CD4-positive, alpha-beta T cell (primary cell): Measurements from ENCODE around the gene LRRC74A. TPM values are rescaled to one million over a fixed set of nuclear protein-coding genes. Genes with fewer than 3 reads are reported as not detected.

Experiments used
- ATAC-seq: fragments of 200-7000 bp; cut with Tn5 transposase; one replicate; pipeline ENCODE4 v1.10.0; 2022; ENCODE audit warnings: mild to moderate bottlenecking; ENCODE audit not compliant: poor library complexity
- CTCF ChIA-PET: fragments of 350-600 bp; sonication (Branson Sonifier 250); formaldehyde crosslinking; loops from one replicate; lab custom pipeline; 2021; ENCODE audit warnings: antibody characterized with exemption, inconsistent platforms; lab: Charles Lee
- POLR2A ChIA-PET: fragments of 350-600 bp; sonication (Branson Sonifier 250); formaldehyde crosslinking; loops from one replicate; lab custom pipeline; 2021; ENCODE audit warnings: antibody characterized with exemption, inconsistent platforms; lab: Charles Lee
- DNase-seq, 14 experiments: peaks; one replicate each; pipeline ENCODE4 v3.0.0-alpha.2; 2013 to 2020; ENCODE audit warnings: mixed read lengths in 2 of 14
- H3K27ac ChIP-seq, 2 donors: one replicate each; pipeline versions ENCODE4 v1.5.1 to v1.7.0; 2013; ENCODE audit warnings: low read length in 2 of 2, low read depth in 1 of 2, mild to moderate bottlenecking in 1 of 2
- H3K27me3 ChIP-seq, 2 experiments: 1 replicate in 1 of 2; 2 replicates in 1 of 2; pipeline versions ENCODE4 v1.6.1 to v1.7.0; 2013; ENCODE audit warnings: low read length in 2 of 2, control low read depth in 1 of 2, mild to moderate bottlenecking in 1 of 2, moderate library complexity in 1 of 2; ENCODE audit not compliant: insufficient read depth in 2 of 2, control insufficient read depth in 1 of 2
- H3K36me3 ChIP-seq: one replicate; pipeline ENCODE4 v1.6.1; 2013; ENCODE audit warnings: low read length, control low read depth; ENCODE audit not compliant: insufficient read depth
- H3K4me1 ChIP-seq: one replicate; pipeline ENCODE4 v1.6.1; 2013; ENCODE audit warnings: low read length, control low read depth; ENCODE audit not compliant: insufficient read depth
- H3K4me3 ChIP-seq: one replicate; pipeline ENCODE4 v1.5.1; 2013; ENCODE audit warnings: mild to moderate bottlenecking, low read length, moderate library complexity
- H3K9me3 ChIP-seq, 2 experiments: 1 replicate in 1 of 2; 2 replicates in 1 of 2; pipeline versions ENCODE4 v1.6.1 to v1.7.0; 2013; ENCODE audit warnings: low read length in 2 of 2, mild to moderate bottlenecking in 2 of 2, control low read depth in 1 of 2, moderate library complexity in 1 of 2; ENCODE audit not compliant: control insufficient read depth in 1 of 2, insufficient read depth in 1 of 2
- H3K27ac Mint-ChIP-seq: one replicate; pipeline ENCODE4 v1.8.0; 2020; ENCODE audit warnings: mixed read lengths
- H3K27me3 Mint-ChIP-seq: one replicate; pipeline ENCODE4 v1.8.0; 2021; ENCODE audit warnings: mixed read lengths
- H3K36me3 Mint-ChIP-seq: one replicate; pipeline ENCODE4 v1.8.0; 2021; ENCODE audit warnings: low read depth, mixed read lengths
- H3K4me1 Mint-ChIP-seq: one replicate; pipeline ENCODE4 v1.8.0; 2021; ENCODE audit warnings: low read depth, mixed read lengths
- H3K4me3 Mint-ChIP-seq: one replicate; pipeline ENCODE4 v1.8.0; 2020; ENCODE audit warnings: mild to moderate bottlenecking, mixed read lengths
- H3K9me3 Mint-ChIP-seq: one replicate; pipeline ENCODE4 v1.8.0; 2020; ENCODE audit warnings: mixed read lengths
- intact Hi-C, 2 experiments: fragments of 100-400 bp; cut with DNase I in 1 of 2; cut with micrococcal nuclease in 1 of 2; formaldehyde crosslinking; loops; one replicate each; pipeline versions ENCODE4 v1.15.1 to v1.9.0; 2023 to 2025; cut with DNase I, micrococcal nuclease
- polyA plus RNA-seq, 2 donors: library from polyadenylated mRNA; unstranded; fragments of 120-200 nt; gene quantifications; one replicate each; pipeline ENCODE4 v1.2.1, GENCODE V29; 2013
- total RNA-seq, 174 experiments: library from RNA in 2 of 174; stranded (reverse) in 2 of 174; gene quantifications; one replicate each; pipeline ENCODE4 v1.2.3 and lab custom pipeline; 2021 to 2026
- TF ChIP-seq, protein P1 (sequence below): fragments of 200-600 bp; IDR thresholded peaks from one replicate; pipeline ENCODE4 v1.8.0; 2022; ENCODE audit warnings: antibody characterized with exemption, mild to moderate bottlenecking

Gene LRRC74A
- not detected for total RNA-seq
- polyA plus RNA-seq (2013, experiment 1 of 2), result not detected
- polyA plus RNA-seq (2013, experiment 2 of 2), result not detected
- total RNA-seq (lab: John Stamatoyannopoulos, UW), result 0 to 0.16 (median 0) reads per million in 172 experiments

GRCh38 chr14:76826122-76826521 lies at the start of gene LRRC74A:
LRRC74A (plus strand) TSS chr14:76826408; CDS start chr14:76826698, 290 bp downstream.
- H3K4me3 ChIP-seq, result no peak within 1 kb of the TSS
- TF ChIP-seq, protein P1, sequence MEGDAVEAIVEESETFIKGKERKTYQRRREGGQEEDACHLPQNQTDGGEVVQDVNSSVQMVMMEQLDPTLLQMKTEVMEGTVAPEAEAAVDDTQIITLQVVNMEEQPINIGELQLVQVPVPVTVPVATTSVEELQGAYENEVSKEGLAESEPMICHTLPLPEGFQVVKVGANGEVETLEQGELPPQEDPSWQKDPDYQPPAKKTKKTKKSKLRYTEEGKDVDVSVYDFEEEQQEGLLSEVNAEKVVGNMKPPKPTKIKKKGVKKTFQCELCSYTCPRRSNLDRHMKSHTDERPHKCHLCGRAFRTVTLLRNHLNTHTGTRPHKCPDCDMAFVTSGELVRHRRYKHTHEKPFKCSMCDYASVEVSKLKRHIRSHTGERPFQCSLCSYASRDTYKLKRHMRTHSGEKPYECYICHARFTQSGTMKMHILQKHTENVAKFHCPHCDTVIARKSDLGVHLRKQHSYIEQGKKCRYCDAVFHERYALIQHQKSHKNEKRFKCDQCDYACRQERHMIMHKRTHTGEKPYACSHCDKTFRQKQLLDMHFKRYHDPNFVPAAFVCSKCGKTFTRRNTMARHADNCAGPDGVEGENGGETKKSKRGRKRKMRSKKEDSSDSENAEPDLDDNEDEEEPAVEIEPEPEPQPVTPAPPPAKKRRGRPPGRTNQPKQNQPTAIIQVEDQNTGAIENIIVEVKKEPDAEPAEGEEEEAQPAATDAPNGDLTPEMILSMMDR, result no peak
- Mint-ChIP-seq H3K9me3 (no peaks in the 10 kb centered on the region), H3K36me3 (no peaks in the 10 kb centered on the region), H3K27me3 (peaks cover 13% of the 10 kb centered on the region), H3K4me1 (no peaks in the 10 kb centered on the region), H3K27ac (no peak within 1 kb of the TSS), H3K4me3 (no peak within 1 kb of the TSS)
- H3K9me3 ChIP-seq, result no peaks in the 10 kb centered on the region
- H3K4me1 ChIP-seq, result no peaks in the 10 kb centered on the region
- ChIA-PET POLR2A (no interaction called here), CTCF (no interaction called here)
- no peak within 1 kb of the TSS for H3K27ac ChIP-seq
- no peaks in the 10 kb centered on the region for H3K27me3 ChIP-seq
- intact Hi-C loops, result no loop called here
- no peak for ATAC-seq
- no peak for DNase-seq
- H3K36me3 ChIP-seq, result no peaks in the 10 kb centered on the region

DNA sequence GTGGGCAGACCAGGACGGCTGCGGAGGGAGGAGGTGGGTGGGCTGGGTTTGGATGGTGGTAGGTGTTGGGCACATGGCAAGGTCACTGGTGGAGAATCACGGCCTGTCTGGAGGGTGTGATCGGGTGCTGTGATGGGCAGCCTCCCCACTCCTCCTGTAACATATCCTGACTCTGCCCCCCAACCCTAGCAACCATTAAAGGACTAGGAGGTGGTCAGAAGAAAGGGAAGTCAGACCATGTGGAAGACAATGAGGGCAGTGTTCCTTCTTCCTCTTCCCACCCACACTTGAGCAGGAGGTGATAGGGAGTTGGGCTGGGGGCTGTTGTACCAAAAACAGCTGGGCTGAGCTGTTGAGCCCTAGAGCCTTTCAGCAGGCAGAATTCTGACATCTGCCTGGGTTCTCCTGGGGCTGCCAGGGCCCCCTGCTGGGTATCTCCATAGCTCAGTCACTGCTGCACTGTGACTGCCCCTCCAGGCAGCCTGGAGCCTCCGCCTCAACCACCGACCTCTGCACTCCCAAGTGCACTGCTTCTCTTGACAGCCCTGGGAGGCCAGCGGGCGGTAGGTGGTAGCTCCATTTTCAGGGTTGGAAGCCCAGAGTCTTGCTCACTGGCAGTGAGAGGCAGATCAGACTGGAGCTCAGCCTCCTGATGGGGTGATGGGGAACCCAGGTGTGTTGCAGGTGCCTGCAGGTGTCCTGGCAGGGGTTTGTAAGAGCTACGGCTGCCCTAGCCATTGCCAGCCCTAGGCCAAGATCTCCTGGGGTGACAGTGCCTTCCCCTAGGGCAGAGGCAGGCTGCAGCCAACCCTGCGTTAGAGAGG lies 49.6 kb upstream of the LRRC74A start:
- peaks cover 20% of the 10 kb centered on the region for H3K4me1 ChIP-seq
- no peak for DNase-seq
- POLR2A ChIA-PET, result interaction anchor here (1.2 kb wide), 1 partner anchor 22 kb away, joined by 5 read pairs; no protein-coding TSS in a partner anchor

GRCh38 chr14:76777721-76778120 lies 48.5 kb upstream of the LRRC74A start:
- H3K36me3 ChIP-seq, result peaks cover 20% of the 10 kb centered on the region
- peaks cover 0 to under 1% of the 10 kb centered on the region in 2 experiments for H3K27me3 ChIP-seq
- CTCF ChIA-PET, result interaction anchor here (1.4 kb wide), 1 partner anchor 67 kb away, joined by 6 read pairs; no protein-coding TSS in a partner anchor
- peaks cover 14% of the 10 kb centered on the region for H3K36me3 Mint-ChIP-seq
- H3K4me3 Mint-ChIP-seq, result no peak overlapping the region
- H3K9me3 ChIP-seq, result no peaks in the 10 kb centered on the region
- DNase-seq (no peak), ATAC-seq (no peak)
- H3K27me3 Mint-ChIP-seq, result no peaks in the 10 kb centered on the region
- POLR2A ChIA-PET, result interaction anchor here (1.2 kb wide), 1 partner anchor 21 kb away, joined by 5 read pairs; no protein-coding TSS in a partner anchor
- H3K9me3 Mint-ChIP-seq, result no peaks in the 10 kb centered on the region
- peaks cover 2% of the 10 kb centered on the region for H3K4me1 Mint-ChIP-seq
- peaks cover 29% of the 10 kb centered on the region for H3K4me1 ChIP-seq
- no peak overlapping the region for H3K27ac Mint-ChIP-seq
- no peak overlapping the region for H3K27ac ChIP-seq
- TF ChIP-seq, protein P1, result no peak
- intact Hi-C loops, result no loop called here
- H3K4me3 ChIP-seq, result no peak overlapping the region

More for the DNA sequence above, 49.6 kb upstream of the LRRC74A start:
- TF ChIP-seq, protein P1, result no peak
- Histone ChIP-seq H3K4me3 (no peak overlapping the region), H3K9me3 (no peaks in the 10 kb centered on the region), H3K27ac (no peak overlapping the region), H3K27me3 (peaks cover 0 to 2% of the 10 kb centered on the region in 2 experiments), H3K36me3 (peaks cover 10% of the 10 kb centered on the region)
- no peak overlapping the region for H3K4me3 Mint-ChIP-seq
- ATAC-seq, result no peak
- no peaks in the 10 kb centered on the region for H3K4me1 Mint-ChIP-seq
- CTCF ChIA-PET, result interaction anchor here (1.4 kb wide), 1 partner anchor 66 kb away, joined by 6 read pairs; no protein-coding TSS in a partner anchor
- intact Hi-C loops, result no loop called here
- no peaks in the 10 kb centered on the region for H3K9me3 Mint-ChIP-seq
- no peak overlapping the region for H3K27ac Mint-ChIP-seq
- peaks cover 10% of the 10 kb centered on the region for H3K36me3 Mint-ChIP-seq
- no peaks in the 10 kb centered on the region for H3K27me3 Mint-ChIP-seq
